ENCODE measurements around the gene KCTD13. TPM values are rescaled to one million over a fixed set of nuclear protein-coding genes. Genes with fewer than 3 reads are reported as not detected.

KCTD13 gene
- total RNA-seq, 1 experiment from 2014 or later = 18.3 TPM

- H3K9ac ChIP-seq (ENCODE audit: extremely low read depth, insufficient read length, low read length) = no peak overlapping the region
- H3K79me1 ChIP-seq (ENCODE audit: insufficient read depth, low read depth, low read length, poor library complexity, severe bottlenecking) = no peaks in the 10 kb centered on the region
- H4K5ac ChIP-seq (ENCODE audit: insufficient read length, low read depth, low read length) = no peak overlapping the region
- H3K36me3 Mint-ChIP-seq (ENCODE audit: insufficient read depth in 1 of 3, low read depth in 3 of 3) = peaks cover 17 to 28% (median 24%) of the 10 kb centered on the region in 3 experiments
- H3K18ac ChIP-seq (ENCODE audit: insufficient read length, low read depth, low read length) = no peak overlapping the region
- TF ChIP-seq, protein P1, sequence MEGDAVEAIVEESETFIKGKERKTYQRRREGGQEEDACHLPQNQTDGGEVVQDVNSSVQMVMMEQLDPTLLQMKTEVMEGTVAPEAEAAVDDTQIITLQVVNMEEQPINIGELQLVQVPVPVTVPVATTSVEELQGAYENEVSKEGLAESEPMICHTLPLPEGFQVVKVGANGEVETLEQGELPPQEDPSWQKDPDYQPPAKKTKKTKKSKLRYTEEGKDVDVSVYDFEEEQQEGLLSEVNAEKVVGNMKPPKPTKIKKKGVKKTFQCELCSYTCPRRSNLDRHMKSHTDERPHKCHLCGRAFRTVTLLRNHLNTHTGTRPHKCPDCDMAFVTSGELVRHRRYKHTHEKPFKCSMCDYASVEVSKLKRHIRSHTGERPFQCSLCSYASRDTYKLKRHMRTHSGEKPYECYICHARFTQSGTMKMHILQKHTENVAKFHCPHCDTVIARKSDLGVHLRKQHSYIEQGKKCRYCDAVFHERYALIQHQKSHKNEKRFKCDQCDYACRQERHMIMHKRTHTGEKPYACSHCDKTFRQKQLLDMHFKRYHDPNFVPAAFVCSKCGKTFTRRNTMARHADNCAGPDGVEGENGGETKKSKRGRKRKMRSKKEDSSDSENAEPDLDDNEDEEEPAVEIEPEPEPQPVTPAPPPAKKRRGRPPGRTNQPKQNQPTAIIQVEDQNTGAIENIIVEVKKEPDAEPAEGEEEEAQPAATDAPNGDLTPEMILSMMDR (conservative IDR thresholded peaks at IDR 0.05) = no peak
- H3K4me2 ChIP-seq (ENCODE audit: insufficient read depth, insufficient read length, low read length) = no peak overlapping the region
- WGBS (ENCODE audit: extremely low coverage, insufficient read length, low lambda C conversion rate) = no CpG with 5 or more reads among the region's 11 CpGs
- no peak overlapping the region for H2AFZ ChIP-seq (ENCODE audit: low read length)
- no peak overlapping the region for H3K4ac ChIP-seq (ENCODE audit: low read depth, low read length)
- no peak overlapping the region for H2BK5ac ChIP-seq (ENCODE audit: insufficient read length, low read length)
- no peak overlapping the region for H3K4me3 Mint-ChIP-seq
- H3K27ac ChIP-seq (ENCODE audit: insufficient read length, low read depth, low read length) = no peak overlapping the region
- peaks cover 6 to 13% of the 10 kb centered on the region in 2 experiments for H3K4me1 Mint-ChIP-seq
- no peaks in the 10 kb centered on the region for H3K79me2 ChIP-seq (ENCODE audit: insufficient read depth, low read length)
- H3K9me3 ChIP-seq (ENCODE audit: control insufficient read depth, low read depth, low read length) = no peaks in the 10 kb centered on the region
- no peak overlapping the region for H3K23ac ChIP-seq (ENCODE audit: insufficient read length, low read depth, low read length)
- no peaks in the 10 kb centered on the region for H3K23me2 ChIP-seq (ENCODE audit: insufficient read length, low read depth, low read length, poor library complexity, severe bottlenecking)
- H4K91ac ChIP-seq (ENCODE audit: insufficient read length, low read depth, low read length) = no peak overlapping the region
- H3K56ac ChIP-seq (ENCODE audit: insufficient read length, low read depth, low read length) = no peak overlapping the region
- H3K4me1 ChIP-seq (ENCODE audit: insufficient read depth, low read length) = no peaks in the 10 kb centered on the region
- no peak overlapping the region for H3T11ph ChIP-seq (ENCODE audit: low read length)
- H3K14ac ChIP-seq (ENCODE audit: insufficient read depth, low read length) = no peak overlapping the region
- no peak overlapping the region for H2AK5ac ChIP-seq (ENCODE audit: insufficient read length, low read length)
- no peaks in the 10 kb centered on the region for H3K27me3 Mint-ChIP-seq (ENCODE audit: low read depth)
- H4K8ac ChIP-seq (replicated peaks; ENCODE audit: insufficient read length, low read depth, low read length) = no peak overlapping the region
- no peaks in the 10 kb centered on the region; a peak in 1 of 5 replicates for H3K9me3 Mint-ChIP-seq
- H3K27ac Mint-ChIP-seq = peak overlapping the region in 2 of 3 experiments; percentile 61 to 76; a peak in 3 of 7 replicates
- no peaks in the 10 kb centered on the region for H3K27me3 ChIP-seq (ENCODE audit: insufficient read depth, low read length)
- no peak overlapping the region for H2BK120ac ChIP-seq (ENCODE audit: low read depth, low read length, poor library complexity, severe bottlenecking)
- H2BK12ac ChIP-seq (ENCODE audit: insufficient read length, low read depth, low read length) = no peak overlapping the region
- H2BK20ac ChIP-seq (ENCODE audit: low read depth, low read length, poor library complexity, severe bottlenecking) = no peak overlapping the region
- H2BK15ac ChIP-seq (ENCODE audit: low read depth, low read length) = no peak overlapping the region
- H4K20me1 ChIP-seq (ENCODE audit: control insufficient read depth, insufficient read depth, insufficient read length) = no peaks in the 10 kb centered on the region
- no peak for DNase-seq
These were observed 13.9 kb downstream of the KCTD13 start for GRCh38 chr16:29912087-29912486.

Measured in H9 (cell line).